KOPT-K1 (cell line): ENCODE measurements around the gene OCA2.

Experiments used
- H3K27ac ChIP-seq: fragments of 200-600 bp; sonication (generic); 2 replicates; pipeline ENCODE4 v1.5.1; 2016; ENCODE audit warnings: antibody characterized with exemption, mild to moderate bottlenecking, low read depth, low read length; ENCODE audit not compliant: poor library complexity, severe bottlenecking
- H3K36me3 ChIP-seq: fragments of 200-600 bp; sonication (generic); 2 replicates; pipeline ENCODE4 v1.5.1; 2017; ENCODE audit warnings: antibody characterized with exemption, mild to moderate bottlenecking, low read length, moderate library complexity; ENCODE audit not compliant: insufficient read depth
- H3K9me3 ChIP-seq: fragments of 200-600 bp; sonication (generic); 2 replicates; pipeline ENCODE4 v1.5.1; 2017; ENCODE audit warnings: antibody characterized with exemption, low read length, mild to moderate bottlenecking; ENCODE audit not compliant: insufficient read depth, poor library complexity, severe bottlenecking

OCA2 gene

GRCh38 chr15:27912283-27912682 lies 186.8 kb downstream of the OCA2 start:
- Histone ChIP-seq H3K9me3 (no peaks in the 10 kb centered on the region), H3K27ac (no peak overlapping the region), H3K36me3 (no peaks in the 10 kb centered on the region)

GRCh38 chr15:27906802-27907201 lies 192.3 kb downstream of the OCA2 start:
- H3K9me3 ChIP-seq = peaks cover 4% of the 10 kb centered on the region
- no peak overlapping the region for H3K27ac ChIP-seq
- H3K36me3 ChIP-seq = no peaks in the 10 kb centered on the region

GRCh38 chr15:27903405-27903804 lies 195.7 kb downstream of the OCA2 start:
- H3K36me3 ChIP-seq = no peaks in the 10 kb centered on the region
- peaks cover 4% of the 10 kb centered on the region for H3K9me3 ChIP-seq
- H3K27ac ChIP-seq = no peak overlapping the region

- Histone ChIP-seq H3K9me3 (peaks cover 4% of the 10 kb centered on the region), H3K36me3 (no peaks in the 10 kb centered on the region), H3K27ac (no peak overlapping the region)
Measured at GRCh38 chr15:27902680-27903385, 196.3 kb downstream of the OCA2 start.

GRCh38 chr15:27899583-27900285 lies 199.4 kb downstream of the OCA2 start:
- H3K9me3 ChIP-seq = peaks cover 4% of the 10 kb centered on the region
- no peaks in the 10 kb centered on the region for H3K36me3 ChIP-seq
- H3K27ac ChIP-seq = no peak overlapping the region

GRCh38 chr15:27897481-27897880 lies 201.6 kb downstream of the OCA2 start:
- Histone ChIP-seq H3K9me3 (peaks cover 13% of the 10 kb centered on the region), H3K27ac (no peak overlapping the region), H3K36me3 (no peaks in the 10 kb centered on the region)

GRCh38 chr15:27894645-27895044 lies 204.5 kb downstream of the OCA2 start:
- H3K9me3 ChIP-seq = peaks cover 13% of the 10 kb centered on the region

GRCh38 chr15:27889258-27889657 lies 209.9 kb downstream of the OCA2 start:
- H3K36me3 ChIP-seq = no peaks in the 10 kb centered on the region
- peaks cover 18% of the 10 kb centered on the region for H3K9me3 ChIP-seq
- no peak overlapping the region for H3K27ac ChIP-seq

More at GRCh38 chr15:27894645-27895044, 204.5 kb downstream of the OCA2 start:
- Histone ChIP-seq H3K36me3 (no peaks in the 10 kb centered on the region), H3K27ac (no peak overlapping the region)

- no peaks in the 10 kb centered on the region for H3K36me3 ChIP-seq
- H3K27ac ChIP-seq = no peak overlapping the region
- peaks cover 8% of the 10 kb centered on the region for H3K9me3 ChIP-seq
Measured at GRCh38 chr15:27885201-27885600, 213.9 kb downstream of the OCA2 start.

GRCh38 chr15:27884726-27885125 lies 214.4 kb downstream of the OCA2 start:
- H3K27ac ChIP-seq = no peak overlapping the region
- no peaks in the 10 kb centered on the region for H3K36me3 ChIP-seq
- peaks cover 8% of the 10 kb centered on the region for H3K9me3 ChIP-seq

GRCh38 chr15:27878841-27879240 lies 220.3 kb downstream of the OCA2 start:
- no peaks in the 10 kb centered on the region for H3K36me3 ChIP-seq

GRCh38 chr15:27873828-27874227 lies 225.3 kb downstream of the OCA2 start:
- H3K36me3 ChIP-seq = no peaks in the 10 kb centered on the region
- H3K9me3 ChIP-seq = no peaks in the 10 kb centered on the region
- H3K27ac ChIP-seq = no peak overlapping the region

More at GRCh38 chr15:27878841-27879240, 220.3 kb downstream of the OCA2 start:
- Histone ChIP-seq H3K27ac (no peak overlapping the region), H3K9me3 (no peaks in the 10 kb centered on the region)

- no peak overlapping the region for H3K27ac ChIP-seq
- no peaks in the 10 kb centered on the region for H3K36me3 ChIP-seq
- no peaks in the 10 kb centered on the region for H3K9me3 ChIP-seq
Measured at GRCh38 chr15:27873039-27873438, 226.1 kb downstream of the OCA2 start.

GRCh38 chr15:27872355-27872754 lies 226.8 kb downstream of the OCA2 start:
- no peak overlapping the region for H3K27ac ChIP-seq
- H3K36me3 ChIP-seq = no peaks in the 10 kb centered on the region
- no peaks in the 10 kb centered on the region for H3K9me3 ChIP-seq

- no peaks in the 10 kb centered on the region for H3K36me3 ChIP-seq
- H3K9me3 ChIP-seq = no peaks in the 10 kb centered on the region
- no peak overlapping the region for H3K27ac ChIP-seq
Measured at GRCh38 chr15:27871902-27872260, 227.2 kb downstream of the OCA2 start.
